ENCODE results near the gene RAPGEF2. TPM values are rescaled to one million over a fixed set of nuclear protein-coding genes. Genes with fewer than 3 reads are reported as not detected.

Gene RAPGEF2
- total RNA-seq, 1 experiment from 2014 or later, result 23.8 TPM

DNA sequence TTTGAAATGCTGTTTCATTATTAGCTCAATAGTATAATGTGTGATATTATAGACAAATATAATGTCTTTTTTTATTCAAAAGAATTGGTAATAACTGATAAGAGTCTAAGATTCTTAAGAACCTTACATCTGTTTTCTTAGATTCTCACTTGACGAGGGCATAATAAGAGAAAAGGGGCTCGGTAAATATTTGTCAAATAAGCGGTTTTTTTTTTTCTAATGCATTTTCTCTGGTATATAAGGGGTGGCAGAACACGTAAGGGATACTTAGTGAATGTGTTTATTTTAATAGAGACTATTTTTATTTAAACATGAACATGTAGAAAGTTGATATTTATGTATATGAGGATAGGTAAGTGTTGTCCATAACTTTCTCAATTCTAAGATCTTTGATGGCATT lies 200.6 kb downstream of the RAPGEF2 start:
- intact Hi-C loops (cut with micrococcal nuclease; ENCODE audit: unreplicated experiment), result no loop called here
- DNase-seq, result no peak
- no peaks in the 10 kb centered on the region for H3K36me3 Mint-ChIP-seq (ENCODE audit: insufficient read depth, unreplicated experiment)
- peaks cover 10% of the 10 kb centered on the region for H3K4me1 Mint-ChIP-seq (ENCODE audit: low read depth, unreplicated experiment)
- no peak overlapping the region for H3K27ac Mint-ChIP-seq (ENCODE audit: unreplicated experiment)
- TF ChIP-seq, protein P1, sequence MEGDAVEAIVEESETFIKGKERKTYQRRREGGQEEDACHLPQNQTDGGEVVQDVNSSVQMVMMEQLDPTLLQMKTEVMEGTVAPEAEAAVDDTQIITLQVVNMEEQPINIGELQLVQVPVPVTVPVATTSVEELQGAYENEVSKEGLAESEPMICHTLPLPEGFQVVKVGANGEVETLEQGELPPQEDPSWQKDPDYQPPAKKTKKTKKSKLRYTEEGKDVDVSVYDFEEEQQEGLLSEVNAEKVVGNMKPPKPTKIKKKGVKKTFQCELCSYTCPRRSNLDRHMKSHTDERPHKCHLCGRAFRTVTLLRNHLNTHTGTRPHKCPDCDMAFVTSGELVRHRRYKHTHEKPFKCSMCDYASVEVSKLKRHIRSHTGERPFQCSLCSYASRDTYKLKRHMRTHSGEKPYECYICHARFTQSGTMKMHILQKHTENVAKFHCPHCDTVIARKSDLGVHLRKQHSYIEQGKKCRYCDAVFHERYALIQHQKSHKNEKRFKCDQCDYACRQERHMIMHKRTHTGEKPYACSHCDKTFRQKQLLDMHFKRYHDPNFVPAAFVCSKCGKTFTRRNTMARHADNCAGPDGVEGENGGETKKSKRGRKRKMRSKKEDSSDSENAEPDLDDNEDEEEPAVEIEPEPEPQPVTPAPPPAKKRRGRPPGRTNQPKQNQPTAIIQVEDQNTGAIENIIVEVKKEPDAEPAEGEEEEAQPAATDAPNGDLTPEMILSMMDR (IDR thresholded peaks at IDR 0.05; ENCODE audit: unreplicated experiment), result no peak
- H3K27me3 Mint-ChIP-seq (ENCODE audit: unreplicated experiment), result no peaks in the 10 kb centered on the region
- CTCF ChIA-PET, result interaction anchor here (0.7 kb wide), 1 partner anchor 1078 kb away, joined by 3 read pairs; no protein-coding TSS in a partner anchor
- no peak overlapping the region for H3K4me3 Mint-ChIP-seq (ENCODE audit: low read depth, unreplicated experiment)
- H3K9me3 Mint-ChIP-seq (ENCODE audit: low read depth, unreplicated experiment), result no peaks in the 10 kb centered on the region
- BruUV-seq (replicated peaks), result no TSS peak

DNA sequence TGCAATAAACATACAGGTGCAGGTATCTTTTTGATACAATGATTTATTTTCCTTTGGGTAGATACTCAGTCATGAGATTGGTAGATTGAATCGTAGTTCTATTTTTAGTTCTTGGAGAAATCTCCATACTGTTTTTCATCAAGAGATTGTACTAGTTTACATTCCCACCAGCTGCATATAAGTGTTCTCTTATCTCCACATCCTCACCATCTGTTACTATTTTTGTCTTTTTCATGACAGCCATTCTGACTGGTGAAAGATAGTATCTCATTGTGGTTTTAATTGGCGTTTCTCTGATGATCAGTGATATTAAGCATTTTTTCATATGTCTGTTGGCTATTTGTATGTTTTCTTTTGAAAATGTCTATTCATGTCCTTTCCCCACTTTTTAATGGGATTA lies 202.2 kb downstream of the RAPGEF2 start:
- no peak overlapping the region for H3K27ac Mint-ChIP-seq (ENCODE audit: unreplicated experiment)
- no peak for DNase-seq
- H3K27me3 Mint-ChIP-seq (ENCODE audit: unreplicated experiment), result no peaks in the 10 kb centered on the region
- intact Hi-C loops (cut with micrococcal nuclease; ENCODE audit: unreplicated experiment), result no loop called here
- CTCF ChIA-PET, result no interaction called here
- no peak overlapping the region for H3K4me3 Mint-ChIP-seq (ENCODE audit: low read depth, unreplicated experiment)
- H3K9me3 Mint-ChIP-seq (ENCODE audit: low read depth, unreplicated experiment), result no peaks in the 10 kb centered on the region
- TF ChIP-seq, protein P1 (IDR thresholded peaks at IDR 0.05; ENCODE audit: unreplicated experiment), result no peak
- peaks cover 13% of the 10 kb centered on the region for H3K4me1 Mint-ChIP-seq (ENCODE audit: low read depth, unreplicated experiment)
- no TSS peak for BruUV-seq (replicated peaks)
- H3K36me3 Mint-ChIP-seq (ENCODE audit: insufficient read depth, unreplicated experiment), result no peaks in the 10 kb centered on the region

DNA sequence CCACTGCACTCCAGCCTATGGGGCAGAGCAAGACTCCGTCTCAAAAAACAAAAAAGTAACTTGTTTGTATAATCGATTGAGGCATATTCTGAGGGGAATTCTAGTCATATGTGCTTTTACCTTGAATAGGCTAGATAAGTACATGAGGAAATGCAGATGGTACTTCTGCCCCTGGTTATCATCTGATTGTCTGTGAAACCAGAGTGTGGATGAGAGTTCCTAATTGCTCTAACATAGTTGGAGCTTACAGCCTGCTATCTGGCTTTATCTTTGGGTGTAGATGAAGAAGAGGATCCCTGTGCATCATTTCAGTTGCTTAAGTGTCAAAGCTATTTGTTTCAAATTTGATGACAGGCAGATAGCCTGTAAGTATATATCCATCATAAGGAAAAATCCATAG lies 205.1 kb downstream of the RAPGEF2 start:
- H3K27ac Mint-ChIP-seq (ENCODE audit: unreplicated experiment), result no peak overlapping the region
- CTCF ChIA-PET, result no interaction called here
- BruUV-seq (replicated peaks), result no TSS peak
- H3K27me3 Mint-ChIP-seq (ENCODE audit: unreplicated experiment), result no peaks in the 10 kb centered on the region
- H3K4me3 Mint-ChIP-seq (ENCODE audit: low read depth, unreplicated experiment), result no peak overlapping the region
- peaks cover 13% of the 10 kb centered on the region for H3K4me1 Mint-ChIP-seq (ENCODE audit: low read depth, unreplicated experiment)
- intact Hi-C loops (cut with micrococcal nuclease; ENCODE audit: unreplicated experiment), result no loop called here
- TF ChIP-seq, protein P1 (IDR thresholded peaks at IDR 0.05; ENCODE audit: unreplicated experiment), result no peak
- no peaks in the 10 kb centered on the region for H3K9me3 Mint-ChIP-seq (ENCODE audit: low read depth, unreplicated experiment)
- DNase-seq, result no peak
- H3K36me3 Mint-ChIP-seq (ENCODE audit: insufficient read depth, unreplicated experiment), result no peaks in the 10 kb centered on the region

DNA sequence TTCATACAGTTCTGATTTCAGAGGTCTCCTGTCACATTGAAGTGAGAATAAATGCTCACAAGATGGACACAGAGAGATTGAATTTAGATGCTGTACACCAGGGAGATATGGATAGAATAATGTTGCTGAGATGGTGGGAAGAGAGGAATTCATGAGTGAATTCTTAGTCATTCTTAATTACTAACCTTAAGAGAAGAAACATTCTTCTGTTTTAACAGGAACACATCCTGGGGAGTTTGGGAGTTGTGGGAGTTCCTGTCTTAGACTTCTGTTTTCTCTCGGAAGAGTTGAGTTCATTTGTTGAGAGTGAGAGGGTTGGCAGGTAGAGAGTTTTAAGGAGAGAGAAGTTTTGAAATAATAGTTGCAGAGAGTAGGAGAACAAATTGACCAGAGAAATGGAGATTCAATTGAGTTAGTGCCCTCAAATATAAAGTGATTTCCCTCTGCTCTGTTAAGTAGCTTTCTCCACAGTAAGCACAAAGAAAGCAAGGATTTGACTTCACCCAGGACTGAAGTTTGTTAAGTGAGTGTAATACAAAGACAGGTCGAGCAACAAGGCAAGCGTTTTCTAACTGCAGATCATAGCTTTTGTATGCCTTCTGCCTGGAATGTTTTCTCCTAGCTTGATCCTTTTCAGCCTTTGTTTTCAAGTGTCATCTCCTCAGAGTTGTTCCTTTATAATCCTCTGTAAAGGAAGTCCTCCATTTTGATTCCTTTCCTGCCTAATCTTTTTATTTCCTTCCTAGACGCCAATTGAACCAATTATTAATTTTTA lies 205.9 kb downstream of the RAPGEF2 start:
- Mint-ChIP-seq H3K9me3 (ENCODE audit: low read depth, unreplicated experiment) (no peaks in the 10 kb centered on the region), H3K36me3 (ENCODE audit: insufficient read depth, unreplicated experiment) (no peaks in the 10 kb centered on the region), H3K27me3 (ENCODE audit: unreplicated experiment) (no peaks in the 10 kb centered on the region), H3K4me1 (ENCODE audit: low read depth, unreplicated experiment) (peaks cover 13% of the 10 kb centered on the region), H3K27ac (ENCODE audit: unreplicated experiment) (no peak overlapping the region), H3K4me3 (ENCODE audit: low read depth, unreplicated experiment) (no peak overlapping the region)
- BruUV-seq (replicated peaks), result no TSS peak
- intact Hi-C loops (cut with micrococcal nuclease; ENCODE audit: unreplicated experiment), result no loop called here
- DNase-seq, result no peak
- TF ChIP-seq, protein P1 (IDR thresholded peaks at IDR 0.05; ENCODE audit: unreplicated experiment), result no peak
- CTCF ChIA-PET, result no interaction called here
